MM.1S (cell line): ENCODE data around the gene SLC22A15.

ENCODE experiments used
- CTCF ChIP-seq: fragments of 300-600 bp; sonication (generic); IDR thresholded peaks from 2 replicates; pipeline ENCODE4 v1.5.1; 2016; ENCODE audit warnings: antibody characterized with exemption, low read length, mixed read lengths
- EZH2 ChIP-seq: fragments of 300-600 bp; sonication (generic); optimal IDR thresholded peaks from 2 replicates; pipeline ENCODE3; 2017; ENCODE audit warnings: low read depth, mild to moderate bottlenecking, antibody characterized with exemption, low read length, mixed read lengths
- EZH2phosphoT487 ChIP-seq: fragments of 300-600 bp; sonication (generic); IDR thresholded peaks from 2 replicates; pipeline ENCODE4 v1.6.1; 2018; ENCODE audit warnings: antibody characterized with exemption, low read length

- no peak for TF ChIP-seq CTCF
- TF ChIP-seq EZH2phosphoT487 = no peak
- no peak for TF ChIP-seq EZH2
Measured at GRCh38 chr1:115988953-115989352, 12.6 kb downstream of the SLC22A15 start.
